Inflammatory macrophage (primary cell): ENCODE results near the gene DYSF.

ENCODE experiments used
- DNase-seq, 2 donors: peaks; one replicate each; pipeline ENCODE4 v3.0.0-alpha.2; 2020 to 2022

DYSF gene

DNA sequence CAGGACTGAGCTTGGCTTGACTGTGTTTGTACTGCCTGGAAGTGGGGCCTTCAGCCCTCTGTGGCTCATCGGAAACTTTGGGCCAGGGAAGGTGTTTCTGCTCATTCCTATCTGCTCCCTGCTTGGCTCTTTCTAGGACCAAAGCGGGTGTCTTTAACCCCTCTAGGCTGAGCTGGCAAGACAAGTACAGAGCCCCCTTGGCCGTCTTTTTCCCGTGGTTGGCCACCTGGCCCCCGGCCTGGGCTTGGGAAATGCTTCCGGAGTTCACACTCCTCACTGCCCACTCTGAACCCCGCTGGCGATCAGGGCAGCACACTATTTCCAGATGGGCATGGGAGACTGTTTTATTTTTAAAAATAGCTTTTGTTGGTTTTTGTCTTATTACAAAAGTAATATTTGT is 243.0 kb downstream of the DYSF start:
- no peak for DNase-seq

DNA sequence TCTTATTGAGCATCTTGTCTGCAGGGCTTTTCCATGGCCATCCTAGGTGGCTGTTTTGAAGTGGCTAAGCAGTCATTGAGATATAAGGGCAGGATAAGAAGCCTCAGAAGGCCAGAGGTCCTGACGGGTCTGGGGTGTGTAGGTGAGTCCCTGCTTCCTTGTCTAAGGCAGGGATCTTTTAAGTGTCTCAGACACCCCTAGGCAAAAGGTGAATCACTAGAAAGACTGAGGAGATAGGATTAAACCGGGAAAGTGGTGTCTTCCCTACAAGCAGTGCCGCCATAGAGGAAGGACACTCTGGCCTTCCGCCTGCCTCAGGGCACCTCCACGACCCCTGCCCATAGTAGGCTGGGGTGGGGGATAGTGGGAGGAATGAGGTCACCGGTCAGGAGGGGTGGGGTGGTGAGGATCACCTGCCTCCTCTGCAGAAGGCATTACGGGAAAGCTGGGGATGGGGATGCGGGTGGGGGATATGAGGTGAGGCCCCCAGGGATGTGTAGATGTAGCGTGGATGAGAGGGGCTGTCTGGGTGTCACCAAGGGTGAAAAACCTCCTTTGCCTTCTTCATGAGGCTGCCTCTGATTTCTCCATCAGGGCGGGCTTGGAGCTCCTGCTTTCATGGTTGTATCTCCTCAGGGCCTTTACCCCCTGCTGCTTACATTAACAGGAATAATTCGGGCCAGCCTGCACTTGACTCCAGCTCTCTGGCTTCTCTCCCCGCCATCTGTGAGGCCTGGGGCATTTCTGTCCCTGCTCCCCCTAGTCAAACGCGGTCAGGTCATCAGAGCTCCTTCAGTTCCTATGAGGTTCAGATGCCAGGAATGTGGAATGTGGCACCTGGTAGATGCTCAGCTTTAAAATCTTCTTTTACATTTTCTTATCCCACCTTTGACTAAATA is 244.0 kb downstream of the DYSF start:
- DNase-seq = no peak

DNA sequence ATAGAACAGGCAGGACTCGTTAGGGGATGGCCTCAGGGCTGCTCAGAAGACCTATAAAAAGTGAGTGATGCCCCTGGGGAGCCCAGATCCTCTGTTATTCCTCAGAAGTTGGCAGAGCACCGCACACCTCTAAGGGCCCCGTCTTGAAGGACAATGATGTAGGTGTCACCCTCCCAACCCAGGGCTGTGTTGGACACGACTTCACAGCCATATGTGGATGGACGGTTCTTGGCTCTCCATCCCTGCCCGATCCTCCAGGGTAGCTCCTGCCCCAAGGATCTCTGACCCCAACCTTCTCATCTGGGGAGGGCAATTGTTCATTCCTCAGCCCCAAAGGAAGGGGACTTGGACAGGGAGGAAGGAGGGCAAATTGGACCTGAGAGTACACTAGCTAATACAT is 246.1 kb downstream of the DYSF start:
- DNase-seq = no peak

DNA sequence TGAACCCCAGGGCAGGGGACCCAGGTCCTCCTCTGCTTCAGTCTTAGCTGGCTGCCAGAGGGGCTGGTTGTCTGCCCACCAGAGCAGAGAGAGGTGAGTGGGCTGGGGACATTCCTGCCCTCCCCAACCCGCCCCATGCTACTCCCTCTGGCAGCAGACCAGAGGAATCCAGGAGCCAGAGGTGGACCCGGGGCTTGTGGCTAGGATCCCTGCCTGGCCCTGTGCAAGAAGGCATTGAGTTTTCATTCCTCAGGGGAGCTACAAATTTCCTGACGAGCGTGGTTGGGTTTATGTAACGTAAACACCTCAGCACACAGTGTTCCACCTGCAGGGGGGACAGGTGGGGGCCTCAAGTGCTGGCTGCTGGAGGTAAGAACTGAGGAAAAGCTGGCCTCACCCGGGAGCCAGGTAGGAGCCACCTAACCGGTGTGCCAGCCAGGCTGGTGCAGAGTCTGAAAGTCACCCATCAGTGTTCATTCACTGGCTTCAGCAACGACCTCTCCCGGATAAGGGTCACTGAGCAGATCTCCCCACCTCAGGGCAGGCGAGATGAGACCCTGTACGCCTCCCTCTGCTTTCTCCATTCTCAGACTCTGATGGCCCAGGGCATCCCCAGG is 246.8 kb downstream of the DYSF start:
- DNase-seq = no peak

DNA sequence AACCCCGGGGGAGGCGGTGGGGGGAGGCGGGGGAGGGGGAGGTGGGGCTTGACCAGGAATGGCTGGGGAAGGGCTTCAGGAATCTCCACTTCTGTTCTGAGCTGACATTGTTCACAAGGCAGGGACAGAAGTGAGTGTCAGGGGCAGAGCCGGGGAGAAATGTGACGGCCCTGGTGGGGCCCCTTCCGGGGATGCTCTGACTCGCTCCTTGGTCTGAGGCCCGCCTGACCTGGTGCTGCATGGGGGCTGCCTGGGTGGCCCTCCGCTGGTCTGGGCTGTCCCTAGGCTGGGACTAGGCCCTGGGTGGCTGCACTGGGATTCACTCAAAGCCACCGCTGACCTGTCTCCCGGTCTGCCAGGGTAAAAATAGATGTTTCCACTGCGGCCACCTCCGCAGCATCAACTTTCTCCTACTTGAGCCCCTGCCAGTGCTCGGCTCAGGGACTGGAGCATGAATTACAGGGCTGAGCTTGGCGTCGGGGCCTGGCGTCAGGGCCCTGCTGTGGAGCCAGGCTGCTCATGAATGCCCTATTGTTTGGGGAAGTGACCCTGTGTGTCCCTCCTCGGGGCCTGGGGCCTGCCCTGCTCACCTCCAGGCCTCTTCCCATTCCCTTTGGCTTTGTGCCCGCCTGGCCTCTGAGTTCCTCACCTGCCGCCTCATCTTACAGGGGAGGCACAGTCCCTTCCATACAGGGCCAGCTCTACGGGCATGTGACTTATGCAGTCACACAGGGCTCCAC is 247.5 kb downstream of the DYSF start:
- DNase-seq = no peak

DNA sequence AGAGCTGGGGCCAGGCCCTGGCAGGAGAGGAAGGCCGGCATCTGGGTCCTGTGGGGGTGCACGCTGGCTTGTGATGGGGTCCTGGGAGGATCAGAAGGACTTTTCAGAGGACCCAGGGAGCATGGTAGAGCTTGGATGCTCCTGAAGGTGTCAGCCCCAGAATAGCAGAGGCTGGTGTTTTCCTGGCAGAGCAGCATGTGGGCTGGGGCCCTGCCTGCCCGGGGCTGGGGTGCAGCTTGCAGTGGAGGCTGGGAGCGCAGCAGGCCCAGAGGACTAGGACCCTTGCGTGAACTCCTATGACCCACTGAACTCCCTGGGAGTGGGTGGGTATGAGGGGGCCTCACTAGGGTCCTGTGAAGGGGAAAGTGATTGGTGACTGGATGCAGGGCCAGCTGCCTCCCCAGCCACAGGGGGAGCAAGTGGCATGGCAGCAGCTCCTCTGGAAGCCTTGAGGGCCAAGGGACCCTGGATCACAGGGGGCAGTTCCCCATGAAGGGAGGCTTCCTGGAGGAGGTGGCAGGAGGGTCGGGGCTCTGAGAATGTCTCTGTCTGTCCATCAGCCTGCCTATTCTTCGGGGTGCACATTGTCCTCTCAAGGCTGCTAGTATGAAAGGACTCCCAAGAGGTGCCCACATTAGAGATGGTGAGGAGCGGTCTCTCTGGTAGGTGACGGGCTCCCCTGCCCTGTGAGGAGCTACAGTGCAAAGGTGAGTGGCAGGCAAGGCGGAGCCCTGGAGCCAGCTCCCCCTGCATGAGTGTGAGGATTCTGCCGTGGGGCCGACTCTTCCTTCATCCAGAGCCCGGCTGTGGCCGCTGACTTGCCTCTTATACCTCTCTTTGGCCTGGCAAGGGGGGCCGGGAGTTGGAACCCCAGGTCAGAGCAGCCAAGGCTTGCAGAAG is 249.0 kb downstream of the DYSF start:
- DNase-seq = no peak

DNA sequence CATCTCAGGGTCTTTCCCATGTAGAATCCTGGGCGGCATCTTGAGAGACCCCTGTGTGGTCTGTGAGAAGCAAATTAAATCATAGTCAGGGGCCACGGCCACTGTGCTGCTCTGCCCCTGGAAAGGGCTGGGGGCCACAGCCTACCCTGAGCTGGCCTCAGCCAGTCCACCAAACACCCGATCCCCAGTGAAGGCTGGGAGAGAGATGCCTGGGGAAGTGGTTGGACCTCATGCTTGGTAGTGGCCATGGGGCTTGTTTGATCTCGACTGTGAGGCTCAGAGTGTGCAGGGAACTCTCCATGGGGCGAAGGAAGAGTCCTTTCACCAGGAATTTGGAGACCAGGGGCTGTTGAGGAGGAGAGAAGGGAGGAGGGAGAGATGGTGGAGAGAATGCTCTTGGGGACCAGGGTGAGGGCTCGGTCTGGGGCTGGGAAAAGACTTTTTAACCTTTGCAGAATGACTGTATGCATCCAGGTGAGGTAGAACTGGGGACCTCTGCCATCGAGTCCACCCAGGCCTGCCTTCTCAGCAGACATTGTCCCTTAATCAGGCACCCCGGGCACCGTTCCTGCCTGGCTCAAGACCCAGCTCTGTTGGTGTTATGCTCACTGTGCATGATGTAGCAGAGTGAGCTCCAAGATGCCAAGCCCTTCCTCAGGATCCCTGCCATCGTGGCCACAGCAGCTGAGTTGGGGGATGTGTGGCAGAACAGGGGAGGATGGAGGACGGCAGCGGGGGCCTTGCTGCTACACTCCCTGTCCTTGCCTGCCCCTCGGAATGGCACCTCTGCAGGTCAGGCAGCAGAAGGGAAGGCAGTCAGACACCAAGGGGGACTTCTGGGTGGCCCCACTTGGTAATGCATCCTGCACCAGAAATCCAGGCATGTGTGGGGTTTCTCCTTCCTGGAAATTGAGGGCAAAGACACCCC is 249.9 kb downstream of the DYSF start:
- no peak for DNase-seq

DNA sequence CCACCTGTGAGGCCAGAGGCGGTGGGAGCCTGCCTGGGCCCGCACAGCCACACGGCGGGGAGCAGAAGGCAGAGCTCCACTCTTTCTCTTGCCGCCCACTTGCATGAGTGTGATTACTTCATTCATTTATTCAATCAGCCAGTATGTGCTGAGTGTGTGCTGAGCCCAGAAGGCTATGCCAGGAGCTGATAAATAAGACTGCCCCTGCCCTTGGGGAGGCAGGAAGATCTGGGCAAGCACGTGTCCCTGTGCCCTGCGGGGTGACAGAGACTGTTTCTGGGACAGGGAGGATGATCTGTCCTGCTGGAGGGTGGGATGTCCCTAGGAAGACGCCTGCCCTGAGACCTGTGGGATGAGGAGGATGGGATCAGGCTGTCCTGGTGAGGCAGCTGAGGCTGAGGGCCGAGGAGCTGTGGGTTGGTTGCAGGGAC is 250.8 kb downstream of the DYSF start:
- no peak for DNase-seq

DNA sequence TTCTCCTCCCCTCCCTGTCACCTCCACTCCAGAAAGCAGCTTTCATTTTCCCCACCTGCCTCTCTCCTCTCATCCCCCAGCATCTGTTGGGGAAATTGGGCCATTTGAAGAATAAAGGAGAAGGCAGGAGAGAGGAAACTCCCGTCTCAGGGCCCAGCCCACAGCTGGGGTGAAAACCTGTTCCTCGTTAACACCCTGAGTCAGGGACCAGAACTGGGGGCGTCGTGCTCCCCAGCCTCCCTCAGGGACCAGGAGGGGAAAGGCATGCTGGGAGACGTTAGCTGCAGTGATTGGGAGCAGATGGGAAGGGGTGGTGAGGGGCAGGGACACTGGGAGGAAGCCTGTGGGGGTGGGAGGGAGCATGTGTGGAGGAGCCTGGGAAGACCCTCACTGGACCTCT is 251.3 kb downstream of the DYSF start:
- no peak for DNase-seq

DNA sequence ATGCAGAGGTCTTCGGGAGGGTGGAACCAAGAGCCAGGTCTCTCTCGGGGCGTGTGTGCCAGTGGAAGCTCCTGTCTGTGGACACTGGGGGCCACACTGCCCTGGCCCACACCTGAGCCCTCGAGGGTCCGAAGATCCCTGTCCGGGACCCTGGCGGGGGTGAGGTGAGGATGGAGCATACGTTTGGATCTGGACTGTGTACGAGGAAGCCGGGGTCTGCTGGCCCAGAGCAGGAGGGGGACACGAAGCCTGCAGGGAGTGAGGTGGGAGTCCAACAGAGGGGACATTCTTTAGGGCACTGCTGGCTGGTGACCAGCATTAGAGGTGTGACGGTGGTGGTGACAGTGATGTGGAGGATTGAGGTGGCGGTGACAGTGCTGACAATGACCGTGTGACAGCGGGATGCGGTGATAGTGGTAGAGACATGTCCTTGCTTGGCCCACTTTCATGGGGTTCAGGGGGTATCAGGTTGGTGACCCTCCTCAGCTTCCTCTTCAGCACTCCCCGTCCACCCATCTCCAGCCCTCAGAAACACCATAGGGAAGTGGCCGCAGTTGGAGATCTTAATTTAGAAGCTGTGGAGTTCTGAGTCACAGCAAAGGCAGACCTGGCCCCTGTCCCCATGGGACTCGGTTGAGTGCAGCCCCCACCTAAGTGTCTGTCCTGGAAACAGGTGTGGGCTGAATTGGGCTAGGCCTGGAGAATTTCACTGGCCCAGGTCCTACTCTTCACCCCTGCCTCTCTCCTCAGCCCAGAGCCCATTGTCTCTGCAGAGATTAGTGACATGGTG is 252.0 kb downstream of the DYSF start:
- DNase-seq = no peak

DNA sequence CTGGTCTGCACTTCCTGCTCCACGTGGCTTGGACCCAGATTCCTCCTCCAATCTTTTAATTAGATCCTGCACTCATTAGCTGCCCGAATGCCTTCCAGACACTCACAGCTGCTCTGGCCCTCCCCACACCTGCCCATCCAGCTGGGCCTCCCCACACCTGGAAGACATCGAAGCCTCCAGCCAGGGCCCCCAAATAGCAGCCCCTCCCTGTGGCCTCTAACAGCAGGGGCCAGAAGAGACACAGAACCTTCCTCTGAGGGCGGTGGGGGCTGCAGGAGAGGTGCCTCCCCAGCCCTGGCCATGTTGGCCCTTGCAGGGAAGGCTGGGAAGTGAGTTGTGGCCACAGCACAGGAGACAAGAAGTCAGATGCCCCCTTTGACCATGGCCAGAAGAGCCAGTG is 252.8 kb downstream of the DYSF start:
- no peak for DNase-seq

DNA sequence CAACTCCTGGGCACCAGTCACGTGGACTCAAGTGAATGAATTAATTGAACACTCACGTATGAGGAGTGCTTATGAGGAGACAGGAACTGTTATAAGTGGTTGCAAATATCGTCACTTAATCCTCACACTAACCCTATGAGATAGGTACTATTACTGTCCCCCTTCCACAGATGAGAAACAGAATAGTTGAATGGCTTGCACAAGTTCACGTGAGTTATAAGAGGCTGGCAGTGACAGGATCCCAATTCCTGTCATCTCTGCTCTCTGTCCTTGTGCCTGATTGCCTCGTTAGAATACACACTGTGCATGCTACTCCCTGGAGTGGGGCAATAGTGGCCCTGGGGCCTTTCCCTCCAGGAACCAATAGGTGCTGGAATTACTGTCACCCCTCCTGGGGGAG is 253.5 kb downstream of the DYSF start:
- DNase-seq = no peak

DNA sequence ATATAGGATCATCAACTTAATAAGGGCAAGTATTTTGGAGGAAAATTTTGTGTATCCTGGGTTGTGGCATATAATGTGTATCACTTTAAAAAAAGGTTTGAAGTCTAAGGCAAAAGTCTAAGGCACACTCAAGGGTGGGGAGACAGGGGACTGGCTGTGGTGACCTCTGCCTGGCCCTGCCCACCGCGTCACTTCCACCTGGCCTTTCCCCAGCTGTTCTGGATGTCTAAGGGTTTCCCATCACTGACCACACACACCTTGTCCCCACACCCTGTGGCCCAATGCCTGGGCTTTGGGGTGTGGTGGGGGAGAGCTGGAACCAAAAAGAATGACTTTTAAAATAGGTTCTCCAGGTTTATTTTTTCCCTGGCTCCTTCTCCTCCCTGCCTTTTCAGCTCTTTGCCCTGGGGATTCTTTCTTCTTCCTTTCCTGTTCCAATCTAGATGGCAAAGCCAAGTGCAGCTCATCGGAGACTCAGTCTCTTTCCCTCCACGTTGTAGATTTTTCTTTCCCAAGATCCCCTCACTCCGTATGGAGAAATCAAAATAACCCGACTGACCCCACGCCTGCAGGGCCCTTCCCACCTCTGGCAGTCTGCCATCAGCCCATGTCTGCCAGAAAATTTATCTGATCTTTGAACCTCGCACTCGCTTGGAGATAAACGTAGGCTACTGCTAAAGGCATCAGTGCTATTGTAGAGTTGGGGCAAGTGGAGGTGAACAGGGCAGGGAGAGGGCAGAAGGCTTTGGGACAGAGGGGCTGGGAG is 257.2 kb downstream of the DYSF start:
- no peak for DNase-seq

DNA sequence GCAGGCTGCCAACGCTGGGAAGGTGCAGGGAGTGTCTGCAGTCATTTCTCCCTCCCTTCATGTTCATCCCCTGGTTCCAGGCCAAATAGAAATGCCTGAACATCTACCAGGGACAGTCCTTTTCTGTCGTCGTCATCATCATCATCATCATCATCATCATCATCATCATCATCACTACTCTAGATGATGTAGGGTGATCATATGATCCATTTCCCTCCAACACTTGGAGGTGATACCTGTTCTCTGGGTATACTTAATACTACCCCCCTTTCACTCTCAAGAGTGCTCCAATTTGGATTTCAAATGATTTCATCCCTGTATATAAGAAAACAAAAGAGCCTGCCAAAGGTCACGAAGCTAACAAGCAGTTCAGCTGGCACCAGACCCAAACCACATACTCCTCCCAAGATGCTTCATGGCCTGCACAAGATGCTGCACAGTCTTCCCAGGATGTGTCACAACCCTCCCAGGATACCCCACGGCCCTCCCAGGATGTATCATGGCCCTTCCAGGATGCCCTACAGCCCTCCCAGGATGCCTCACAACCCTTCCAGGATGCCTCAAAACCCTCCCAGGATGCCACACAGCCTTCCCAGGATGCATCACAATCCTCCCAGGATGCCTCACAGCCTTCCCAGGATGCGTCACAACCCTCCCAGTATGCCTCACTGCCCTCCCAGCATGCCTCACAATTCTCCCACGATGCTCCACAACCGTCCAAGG is 257.9 kb downstream of the DYSF start:
- no peak for DNase-seq

DNA sequence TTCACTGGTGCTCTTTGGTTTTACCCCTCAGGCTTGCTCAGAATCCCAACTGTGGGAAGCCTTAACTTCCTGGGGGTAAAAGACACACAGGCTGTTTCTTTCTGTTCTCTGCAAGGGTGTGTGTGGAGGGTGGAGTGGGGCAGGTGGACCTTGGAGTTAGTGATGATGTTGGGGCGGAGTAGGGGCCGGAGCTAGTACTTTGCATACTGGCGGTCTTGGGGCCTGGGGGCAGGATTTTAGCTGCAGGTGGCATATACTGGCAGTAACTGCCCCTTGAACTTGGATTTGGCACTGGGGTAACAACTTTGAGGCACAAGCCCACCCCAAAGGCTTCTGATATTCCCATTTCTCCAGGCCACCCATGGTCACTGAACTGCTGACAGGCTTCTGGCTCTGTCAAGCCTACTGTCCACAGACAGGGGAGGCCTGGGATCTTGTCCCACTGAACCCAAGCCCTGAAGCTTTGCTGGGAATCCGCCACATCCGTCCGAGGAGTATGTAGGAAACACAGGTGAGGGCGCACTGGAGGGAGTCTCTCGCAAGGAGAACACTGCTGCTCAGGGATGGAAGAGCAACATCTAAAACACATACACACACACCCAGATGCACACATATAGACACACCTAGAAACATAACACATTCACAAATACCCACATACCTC is 258.9 kb downstream of the DYSF start:
- DNase-seq = no peak

DNA sequence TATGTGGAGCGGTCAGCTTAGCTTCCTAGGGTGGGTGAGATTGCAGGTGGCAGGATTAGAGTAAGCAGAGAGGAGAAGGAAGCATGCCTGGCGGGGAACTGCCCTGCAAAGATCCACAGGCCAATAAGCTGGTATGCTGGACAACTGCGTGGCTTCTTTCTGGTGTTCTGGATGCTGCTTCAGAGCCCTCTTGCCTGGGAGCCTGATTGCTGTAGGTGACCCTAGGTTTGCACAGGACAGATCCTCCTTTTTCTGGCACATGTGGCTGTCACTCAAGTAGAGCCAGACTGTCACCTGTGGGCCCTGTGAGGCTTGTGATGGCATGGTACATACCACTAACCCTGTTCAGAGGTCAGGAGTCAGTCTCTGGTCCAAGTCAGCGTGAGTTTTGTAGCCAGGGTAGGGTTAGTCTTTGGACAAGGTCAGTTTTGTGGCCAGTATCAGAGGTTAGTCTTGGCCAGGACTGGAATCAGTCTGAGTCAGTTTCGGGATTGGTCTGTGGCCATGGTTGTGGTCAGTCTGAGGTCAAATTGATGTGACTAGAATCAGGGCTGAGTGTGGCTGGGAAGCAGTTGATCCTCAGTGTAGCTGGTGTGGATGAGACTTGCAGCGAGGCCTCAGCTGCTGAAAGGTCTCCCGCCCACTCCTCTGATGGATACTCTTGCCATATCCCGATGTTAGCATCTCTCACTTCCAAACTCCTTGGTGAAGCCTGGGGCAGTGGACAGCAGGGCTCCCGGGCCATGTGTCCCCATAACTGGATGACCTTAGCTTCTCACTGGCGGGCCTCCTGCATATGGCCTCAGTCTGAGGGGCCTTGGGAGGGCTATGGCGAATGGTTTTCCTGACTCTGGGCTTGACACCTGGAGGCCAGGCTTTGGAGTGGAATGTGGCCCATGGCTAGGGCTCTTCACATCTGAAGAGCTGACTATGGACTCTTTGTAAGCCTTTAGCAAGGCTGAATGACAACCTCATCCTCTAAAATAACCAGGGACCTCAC is 260.5 kb downstream of the DYSF start:
- DNase-seq = no peak

DNA sequence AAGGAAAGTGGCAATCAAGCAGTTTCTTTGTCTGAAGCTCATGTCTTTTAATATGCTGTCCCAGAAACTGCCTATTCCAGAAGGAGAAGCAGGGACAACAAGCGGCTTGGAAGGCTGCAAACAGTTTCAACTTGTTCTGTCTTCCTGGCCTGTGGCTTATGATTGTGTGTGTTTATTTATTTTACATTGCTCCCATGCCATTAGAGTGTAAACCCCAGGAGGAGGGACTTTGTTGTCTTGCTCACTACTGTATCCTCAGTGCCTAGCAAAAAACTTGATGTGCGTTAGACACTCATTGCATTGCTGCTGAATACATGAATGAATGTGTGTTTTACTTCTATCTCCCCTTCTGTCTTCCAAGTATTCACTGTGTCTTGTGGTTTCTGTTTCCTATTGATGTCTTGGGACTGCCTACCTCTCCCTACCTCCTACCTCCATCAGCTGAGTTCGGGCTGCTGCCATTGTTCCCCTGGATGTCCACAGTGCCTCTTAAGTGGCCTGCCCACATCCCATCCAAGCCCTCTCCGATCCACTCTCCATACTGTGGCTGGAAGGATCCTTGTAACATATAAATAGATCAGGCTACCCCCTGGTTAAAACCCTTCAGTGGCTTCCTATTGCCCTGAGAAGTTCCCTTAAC is 261.4 kb downstream of the DYSF start:
- DNase-seq = no peak
